GM23248 (cell line): ENCODE measurements around the gene AK8. TPM values are rescaled to one million over a fixed set of nuclear protein-coding genes. Genes with fewer than 3 reads are reported as not detected.

ENCODE experiments used
- DNase-seq: peaks from one replicate; pipeline ENCODE4 v3.0.0-alpha.2; 2015
- H2AFZ ChIP-seq: fragments of 200-600 bp; sonication (generic); 2 replicates; pipeline ENCODE4 v1.6.1; 2016; ENCODE audit warnings: antibody characterized with exemption
- H3F3A ChIP-seq: fragments of 200-600 bp; sonication (generic); 2 replicates; pipeline ENCODE4 v1.6.1; 2016; ENCODE audit warnings: mild to moderate bottlenecking, antibody characterized with exemption, mixed run types; ENCODE audit not compliant: insufficient read depth
- H3K27ac ChIP-seq: fragments of 200-600 bp; sonication (generic); 2 replicates; pipeline ENCODE4 v1.5.1; 2016; ENCODE audit warnings: mild to moderate bottlenecking
- H3K27me3 ChIP-seq: fragments of 200-600 bp; sonication (generic); replicated peaks from 2 replicates; pipeline ENCODE4 v1.6.1; 2016; ENCODE audit warnings: mild to moderate bottlenecking; ENCODE audit not compliant: insufficient read depth
- H3K36me3 ChIP-seq: fragments of 200-600 bp; sonication (generic); 2 replicates; pipeline ENCODE4 v1.6.1; 2016; ENCODE audit warnings: low read depth, mild to moderate bottlenecking
- H3K4me1 ChIP-seq: fragments of 200-600 bp; sonication (generic); 2 replicates; pipeline ENCODE4 v1.6.1; 2016; ENCODE audit warnings: mild to moderate bottlenecking; ENCODE audit not compliant: insufficient read depth
- H3K4me2 ChIP-seq: fragments of 200-600 bp; sonication (generic); one replicate; pipeline ENCODE4 v1.6.1; 2016; ENCODE audit warnings: mild to moderate bottlenecking; ENCODE audit not compliant: unreplicated experiment
- H3K4me3 ChIP-seq: fragments of 200-600 bp; sonication (generic); 2 replicates; pipeline ENCODE4 v1.5.1; 2016; ENCODE audit warnings: mild to moderate bottlenecking
- H3K79me2 ChIP-seq: fragments of 200-600 bp; sonication (generic); 2 replicates; pipeline ENCODE4 v1.6.1; 2016; ENCODE audit warnings: mild to moderate bottlenecking; ENCODE audit not compliant: insufficient read depth
- H3K9ac ChIP-seq: fragments of 200-600 bp; sonication (generic); 2 replicates; pipeline ENCODE4 v1.6.1; 2016; ENCODE audit warnings: mild to moderate bottlenecking
- H3K9me2 ChIP-seq: fragments of 200-600 bp; sonication (generic); 2 replicates; pipeline ENCODE4 v1.6.1; 2016; ENCODE audit warnings: mixed run types, mild to moderate bottlenecking, moderate library complexity; ENCODE audit not compliant: insufficient read depth
- H3K9me3 ChIP-seq: fragments of 200-600 bp; sonication (generic); one replicate; pipeline ENCODE4 v1.6.1; 2017; ENCODE audit warnings: low read depth
- H4K20me1 ChIP-seq: fragments of 200-600 bp; sonication (generic); 2 replicates; pipeline ENCODE4 v1.6.0; 2016; ENCODE audit not compliant: insufficient read depth
- EZH2 ChIP-seq: fragments of 200-600 bp; sonication (generic); IDR thresholded peaks from 2 replicates; pipeline ENCODE4 v1.6.1; 2018; ENCODE audit warnings: antibody characterized with exemption, mild to moderate bottlenecking; ENCODE audit not compliant: insufficient read depth, poor library complexity, severe bottlenecking
- EZH2phosphoT487 ChIP-seq: fragments of 200-600 bp; sonication (generic); IDR thresholded peaks from 2 replicates; pipeline ENCODE4 v1.6.1; 2018; ENCODE audit warnings: antibody characterized with exemption, moderate library complexity, mild to moderate bottlenecking, low read depth; ENCODE audit not compliant: insufficient read depth
- WGBS, 2 experiments: methylation state at CpG; one replicate each; pipeline ENCODE4 v1.1.6; 2015 to 2017; ENCODE audit warnings: low lambda C conversion rate in 2 of 2, low coverage in 1 of 2; ENCODE audit errors: missing lambda C conversion rate in 2 of 2; 5-methylcytosine and 5-hydroxymethylcytosine counted together
- in situ Hi-C: fragments of 300-500 bp; cut with MboI; formaldehyde crosslinking; loops from 2 replicates; pipeline ENCODE4 v1.15.0; 2020
- polyA plus RNA-seq: library from polyadenylated mRNA; unstranded; fragments of >200 nt; fragmentation: Nextera tagmentation; extraction: Ambion mirVana; gene quantifications from 2 replicates; pipeline ENCODE4 v1.2.1, GENCODE V29; 2016
- total RNA-seq: library from RNA; depleted of rRNA; stranded (reverse); fragments of >200 nt; shearing (Covaris generic); gene quantifications from 2 replicates; pipeline ENCODE4 v1.2.3, GENCODE V29; 2014

Gene AK8
- total and polyA plus RNA-seq, 2 experiments from 2014 or later, result 0.32 to 0.89 TPM

DNA sequence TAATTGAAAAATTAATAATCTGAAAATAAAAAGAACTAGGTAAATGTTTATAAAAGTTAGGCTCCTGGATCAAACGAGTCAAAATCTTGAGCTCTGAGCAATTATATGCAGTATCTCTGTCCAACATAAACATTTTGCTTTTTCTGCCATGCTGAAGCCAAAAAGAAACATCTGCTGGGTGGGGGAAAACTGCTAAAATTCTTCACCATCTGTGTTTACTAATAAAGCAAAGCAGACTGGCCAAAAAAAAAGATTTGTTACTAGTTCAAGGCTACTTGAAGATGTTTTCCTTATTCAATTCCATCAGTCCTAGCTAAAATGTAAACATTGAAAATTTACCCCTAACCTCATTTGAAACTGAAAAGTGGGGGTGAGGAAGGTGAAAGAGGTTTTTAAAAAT, 178.1 kb downstream of the AK8 start:
- no peak overlapping the region for H3K4me2 ChIP-seq
- H3K4me1 ChIP-seq, result no peaks in the 10 kb centered on the region
- TF ChIP-seq EZH2 (no peak), EZH2phosphoT487 (no peak)
- H3K4me3 ChIP-seq, result no peak overlapping the region
- H4K20me1 ChIP-seq, result no peaks in the 10 kb centered on the region
- no peaks in the 10 kb centered on the region for H3K9me3 ChIP-seq
- no peaks in the 10 kb centered on the region for H3K9me2 ChIP-seq
- H3K27ac ChIP-seq, result no peak overlapping the region
- H3K27me3 ChIP-seq, result no peaks in the 10 kb centered on the region
- H3K36me3 ChIP-seq, result no peaks in the 10 kb centered on the region
- 0% methylated on average over 1 of the region's 1 CpG for WGBS, 2 experiments
- no peak for DNase-seq
- in situ Hi-C loops, result no loop called here
- no peaks in the 10 kb centered on the region for H3K79me2 ChIP-seq
- no peak overlapping the region for H2AFZ ChIP-seq
- H3K9ac ChIP-seq, result no peak overlapping the region
- H3F3A ChIP-seq, result peaks cover 6% of the 10 kb centered on the region; the same call in 1 of the 2 replicates

- Histone ChIP-seq H2AFZ (no peak overlapping the region), H3F3A (peaks cover 6% of the 10 kb centered on the region; the same call in 1 of the 2 replicates), H3K79me2 (no peaks in the 10 kb centered on the region), H4K20me1 (no peaks in the 10 kb centered on the region), H3K4me3 (no peak overlapping the region), H3K9me3 (no peaks in the 10 kb centered on the region), H3K27me3 (no peaks in the 10 kb centered on the region), H3K4me2 (no peak overlapping the region), H3K4me1 (no peaks in the 10 kb centered on the region), H3K27ac (no peak overlapping the region), H3K9ac (no peak overlapping the region), H3K36me3 (no peaks in the 10 kb centered on the region), H3K9me2 (no peaks in the 10 kb centered on the region)
- no peak for DNase-seq
- TF ChIP-seq EZH2 (no peak), EZH2phosphoT487 (no peak)
- 45 to 49% methylated on average over 4 of the region's 4 CpGs for WGBS, 2 experiments
- in situ Hi-C loops, result no loop called here
Observed at GRCh38 chr9:132698989-132699388, 179.1 kb downstream of the AK8 start.

- peaks cover 3% of the 10 kb centered on the region; the same call in 1 of the 2 replicates for H3K36me3 ChIP-seq
- in situ Hi-C loops, result no loop called here
- peak; percentile 16 for DNase-seq
- H3K9me2 ChIP-seq, result no peaks in the 10 kb centered on the region
- no peaks in the 10 kb centered on the region for H4K20me1 ChIP-seq
- H3K79me2 ChIP-seq, result no peaks in the 10 kb centered on the region
- no peak overlapping the region for H3K27ac ChIP-seq
- peaks cover 6% of the 10 kb centered on the region; the same call in 1 of the 2 replicates for H3F3A ChIP-seq
- H3K4me1 ChIP-seq, result no peaks in the 10 kb centered on the region
- no peak for TF ChIP-seq EZH2phosphoT487
- TF ChIP-seq EZH2, result no peak
- H3K9ac ChIP-seq, result no peak overlapping the region
- H3K27me3 ChIP-seq, result no peaks in the 10 kb centered on the region
- no peak overlapping the region for H3K4me2 ChIP-seq
- no peaks in the 10 kb centered on the region for H3K9me3 ChIP-seq
- H2AFZ ChIP-seq, result no peak overlapping the region
- H3K4me3 ChIP-seq, result no peak overlapping the region
Observed at GRCh38 chr9:132697230-132697629, 180.9 kb downstream of the AK8 start.

- H3K27me3 ChIP-seq, result no peaks in the 10 kb centered on the region
- H4K20me1 ChIP-seq, result no peaks in the 10 kb centered on the region
- WGBS, 2 experiments, result 56 to 57% methylated on average over 2 of the region's 2 CpGs
- H2AFZ ChIP-seq, result no peak overlapping the region
- H3K27ac ChIP-seq, result no peak overlapping the region
- no peak overlapping the region for H3K4me2 ChIP-seq
- H3K9ac ChIP-seq, result no peak overlapping the region
- H3F3A ChIP-seq, result peaks cover 6% of the 10 kb centered on the region; the same call in 1 of the 2 replicates
- H3K9me2 ChIP-seq, result no peaks in the 10 kb centered on the region
- no peaks in the 10 kb centered on the region for H3K4me1 ChIP-seq
- peak; percentile 8 for DNase-seq
- in situ Hi-C loops, result no loop called here
- TF ChIP-seq EZH2phosphoT487 (no peak), EZH2 (no peak)
- H3K9me3 ChIP-seq, result no peaks in the 10 kb centered on the region
- H3K36me3 ChIP-seq, result peaks cover 19% of the 10 kb centered on the region
- no peaks in the 10 kb centered on the region for H3K79me2 ChIP-seq
- no peak overlapping the region for H3K4me3 ChIP-seq
Observed at GRCh38 chr9:132694144-132694543, 183.9 kb downstream of the AK8 start.

DNA sequence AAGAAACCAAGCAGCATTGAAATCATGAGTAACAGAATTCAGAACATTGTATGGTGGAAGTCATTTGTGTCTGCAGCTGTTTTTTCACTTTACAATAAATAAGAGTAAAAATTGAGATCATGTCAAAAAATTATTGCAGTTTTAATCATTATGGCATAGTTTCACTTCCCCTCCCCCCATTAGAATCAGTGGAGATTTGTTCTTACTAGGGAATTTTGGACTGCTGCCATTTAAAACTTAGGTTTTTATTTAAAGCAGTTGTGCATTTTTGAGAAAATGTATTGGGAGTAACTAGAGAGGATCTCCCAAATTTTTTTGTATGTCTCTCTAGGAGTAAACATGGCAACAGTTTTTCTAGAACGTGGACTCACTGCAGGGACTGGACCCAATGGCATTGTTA, 187.4 kb downstream of the AK8 start:
- H3K9me2 ChIP-seq, result no peaks in the 10 kb centered on the region
- WGBS, 2 experiments, result 96 to 100% methylated on average over 1 of the region's 1 CpG
- peaks cover 11% of the 10 kb centered on the region for H3K79me2 ChIP-seq
- no peak for DNase-seq
- no peaks in the 10 kb centered on the region for H3K4me1 ChIP-seq
- H3K9ac ChIP-seq, result no peak overlapping the region
- no peaks in the 10 kb centered on the region for H3F3A ChIP-seq
- H3K27ac ChIP-seq, result no peak overlapping the region
- TF ChIP-seq EZH2 (no peak), EZH2phosphoT487 (no peak)
- no peaks in the 10 kb centered on the region for H3K9me3 ChIP-seq
- H3K36me3 ChIP-seq, result peaks cover 44% of the 10 kb centered on the region
- no peaks in the 10 kb centered on the region for H4K20me1 ChIP-seq
- no peaks in the 10 kb centered on the region for H3K27me3 ChIP-seq
- in situ Hi-C loops, result no loop called here
- H3K4me2 ChIP-seq, result no peak overlapping the region
- H2AFZ ChIP-seq, result no peak overlapping the region
- no peak overlapping the region for H3K4me3 ChIP-seq
